ENCODE results near the gene CTIF. TPM values are rescaled to one million over a fixed set of nuclear protein-coding genes. Genes with fewer than 3 reads are reported as not detected.

The CTIF gene
- total and polyA plus RNA-seq, 2 experiments from 2014 or later = 8.6 to 14.4 TPM

DNA sequence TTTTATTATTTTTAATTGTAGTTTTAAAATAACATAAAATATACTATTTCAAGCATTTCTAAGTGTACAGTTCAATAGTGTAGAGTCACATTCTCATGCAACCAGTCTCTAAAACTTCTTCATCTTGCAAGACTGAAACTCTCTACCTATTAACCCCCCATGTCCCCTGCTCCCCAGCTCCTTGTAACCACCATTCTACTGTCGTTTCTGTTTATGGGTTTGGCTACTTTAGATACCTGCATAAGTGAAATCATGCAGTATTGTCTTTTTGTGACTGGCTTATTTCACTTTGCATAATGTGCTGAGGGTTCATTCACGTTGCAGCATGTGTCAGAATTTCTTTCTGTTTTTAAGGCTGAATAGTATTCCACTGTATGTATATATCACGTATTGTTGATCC lies 272.6 kb downstream of the CTIF start:
- Histone ChIP-seq H3K4me1 (ENCODE audit: insufficient read depth) (no peaks in the 10 kb centered on the region), H3K79me2 (replicated peaks; ENCODE audit: insufficient read depth) (no peaks in the 10 kb centered on the region), H3F3A (replicated peaks; ENCODE audit: low read depth) (no peaks in the 10 kb centered on the region), H3K36me3 (ENCODE audit: insufficient read depth) (no peaks in the 10 kb centered on the region), H4K20me1 (replicated peaks; ENCODE audit: insufficient read depth) (no peaks in the 10 kb centered on the region; the same call in 1 of the 2 replicates), H3K4me3 (no peak overlapping the region), H3K4me2 (no peak overlapping the region), H3K27ac (ENCODE audit: low read depth) (no peak overlapping the region), H3K9me2 (ENCODE audit: insufficient read depth) (no peaks in the 10 kb centered on the region), H2AFZ (no peak overlapping the region), H3K27me3 (ENCODE audit: insufficient read depth) (no peaks in the 10 kb centered on the region)
- Mint-ChIP-seq H3K27ac (no peak overlapping the region), H3K27me3 (ENCODE audit: insufficient read depth, low read depth, poor library complexity) (peaks cover 3% of the 10 kb centered on the region), H3K36me3 (ENCODE audit: low read depth) (no peaks in the 10 kb centered on the region), H3K4me1 (no peaks in the 10 kb centered on the region), H3K9me3 (no peaks in the 10 kb centered on the region), H3K4me3 (no peak overlapping the region)
- no peak for ATAC-seq
- no peak for DNase-seq (ENCODE audit: low spot score)
- TF ChIP-seq, protein P1, sequence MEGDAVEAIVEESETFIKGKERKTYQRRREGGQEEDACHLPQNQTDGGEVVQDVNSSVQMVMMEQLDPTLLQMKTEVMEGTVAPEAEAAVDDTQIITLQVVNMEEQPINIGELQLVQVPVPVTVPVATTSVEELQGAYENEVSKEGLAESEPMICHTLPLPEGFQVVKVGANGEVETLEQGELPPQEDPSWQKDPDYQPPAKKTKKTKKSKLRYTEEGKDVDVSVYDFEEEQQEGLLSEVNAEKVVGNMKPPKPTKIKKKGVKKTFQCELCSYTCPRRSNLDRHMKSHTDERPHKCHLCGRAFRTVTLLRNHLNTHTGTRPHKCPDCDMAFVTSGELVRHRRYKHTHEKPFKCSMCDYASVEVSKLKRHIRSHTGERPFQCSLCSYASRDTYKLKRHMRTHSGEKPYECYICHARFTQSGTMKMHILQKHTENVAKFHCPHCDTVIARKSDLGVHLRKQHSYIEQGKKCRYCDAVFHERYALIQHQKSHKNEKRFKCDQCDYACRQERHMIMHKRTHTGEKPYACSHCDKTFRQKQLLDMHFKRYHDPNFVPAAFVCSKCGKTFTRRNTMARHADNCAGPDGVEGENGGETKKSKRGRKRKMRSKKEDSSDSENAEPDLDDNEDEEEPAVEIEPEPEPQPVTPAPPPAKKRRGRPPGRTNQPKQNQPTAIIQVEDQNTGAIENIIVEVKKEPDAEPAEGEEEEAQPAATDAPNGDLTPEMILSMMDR (conservative IDR thresholded peaks at IDR 0.05; ENCODE audit: low read depth in 2 of 2) = no peak
- TF ChIP-seq STAT1 (IDR thresholded peaks at IDR 0.05; ENCODE audit: unreplicated experiment) = no peak
- no peak for TF ChIP-seq ZNF462 (CRISPR knock-in tag; IDR thresholded peaks at IDR 0.05)
- TF ChIP-seq EZH2phosphoT487 (IDR thresholded peaks at IDR 0.05; ENCODE audit: unreplicated experiment) = no peak
- no peak for TF ChIP-seq EZH2 (IDR thresholded peaks at IDR 0.05; ENCODE audit: low read depth, unreplicated experiment)
- no peak for TF ChIP-seq CREB1 (CRISPR knock-in tag; IDR thresholded peaks at IDR 0.05; ENCODE audit: low read depth)
- no peak for TF ChIP-seq NANOG (IDR thresholded peaks at IDR 0.05; ENCODE audit: borderline replicate concordance)
- TF ChIP-seq POLR2AphosphoS5 (IDR thresholded peaks at IDR 0.05; ENCODE audit: low read depth) = no peak
- TF ChIP-seq REST (IDR thresholded peaks at IDR 0.05; ENCODE audit: unreplicated experiment) = no peak
- no peak for TF ChIP-seq ZNF331 (CRISPR knock-in tag; IDR thresholded peaks at IDR 0.05; ENCODE audit: low read depth)
- TF ChIP-seq JUNB (IDR thresholded peaks at IDR 0.05; ENCODE audit: unreplicated experiment) = no peak
- TF ChIP-seq ZNF114 (CRISPR knock-in tag; IDR thresholded peaks at IDR 0.05) = no peak
- no peak for TF ChIP-seq ETS1 (IDR thresholded peaks at IDR 0.05)
